ENCODE results near the gene SPAG16. TPM values are rescaled to one million over a fixed set of nuclear protein-coding genes. Genes with fewer than 3 reads are reported as not detected.

The SPAG16 gene
- total RNA-seq, 1 experiment from 2014 or later = 13.0 TPM

- POLR2A ChIA-PET = interaction anchor here (0.7 kb wide), 1 partner anchor 15 kb away, joined by 6 read pairs; no protein-coding TSS in a partner anchor
- ATAC-seq (no peak), DNase-seq (ENCODE audit: low read depth, low spot score) (no peak)
- Histone ChIP-seq H3K27me3 (ENCODE audit: control insufficient read depth, insufficient read depth, low read length) (no peaks in the 10 kb centered on the region), H3K4me3 (ENCODE audit: low read depth in 2 of 2, low read length in 2 of 2) (no peak overlapping the region), H3K36me3 (ENCODE audit: control insufficient read depth, insufficient read depth, low read length) (no peaks in the 10 kb centered on the region), H3K27ac (ENCODE audit: low read length) (no peak overlapping the region), H3K4me1 (ENCODE audit: control insufficient read depth, insufficient read depth, low read length) (no peaks in the 10 kb centered on the region), H3K9me3 (ENCODE audit: control insufficient read depth, insufficient read depth, low read depth, low read length) (0 out of 2 replicates have a peak, but pooled peaks cover 4% of the 10 kb centered on the region)
- intact Hi-C loops (cut with micrococcal nuclease; ENCODE audit: unreplicated experiment) = no loop called here
- CTCF ChIA-PET = no interaction called here
- in situ Hi-C loops (cut with HindIII; ENCODE audit: low pct_unique_long_range_greater_than_20kb, low sequenced_read_pairs) = no loop called here
- TF ChIP-seq CTCF (IDR thresholded peaks at IDR 0.05) = no peak
- TF ChIP-seq SIN3A (IDR thresholded peaks at IDR 0.05; ENCODE audit: borderline replicate concordance, insufficient read depth, low read depth, low read length) = no peak
- TF ChIP-seq TCF7L2 (IDR thresholded peaks at IDR 0.05; ENCODE audit: low read depth, low read length) = no peak
- no peak for TF ChIP-seq REST (IDR thresholded peaks at IDR 0.05; ENCODE audit: insufficient read depth in 1 of 2, low read depth in 2 of 2, low read length in 1 of 2)
- no peak for TF ChIP-seq POLR2AphosphoS5 (IDR thresholded peaks at IDR 0.05; ENCODE audit: low read depth, low read length)
- BruUV-seq (replicated peaks) = no TSS peak
Measured at GRCh38 chr2:214297423-214297822, 1013.2 kb downstream of the SPAG16 start.

GRCh38 chr2:214310319-214310718 lies 1026.1 kb downstream of the SPAG16 start:
- CTCF ChIA-PET = no interaction called here
- H3K27me3 ChIP-seq (ENCODE audit: control insufficient read depth, insufficient read depth, low read length) = no peaks in the 10 kb centered on the region
- POLR2A ChIA-PET = no interaction called here
- peak; percentile 32; the same call in 1 of the 2 replicates for TF ChIP-seq CTCF (IDR thresholded peaks at IDR 0.05)
- no peak for TF ChIP-seq REST (IDR thresholded peaks at IDR 0.05; ENCODE audit: insufficient read depth in 1 of 2, low read depth in 2 of 2, low read length in 1 of 2)
- no peak for TF ChIP-seq SIN3A (IDR thresholded peaks at IDR 0.05; ENCODE audit: borderline replicate concordance, insufficient read depth, low read depth, low read length)
- no peak for TF ChIP-seq TCF7L2 (IDR thresholded peaks at IDR 0.05; ENCODE audit: low read depth, low read length)
- no peak for TF ChIP-seq POLR2AphosphoS5 (IDR thresholded peaks at IDR 0.05; ENCODE audit: low read depth, low read length)
- no peak overlapping the region for H3K27ac ChIP-seq (ENCODE audit: low read length)
- H3K9me3 ChIP-seq (ENCODE audit: control insufficient read depth, insufficient read depth, low read depth, low read length) = no peaks in the 10 kb centered on the region
- BruUV-seq (replicated peaks) = no TSS peak
- intact Hi-C loops (cut with micrococcal nuclease; ENCODE audit: unreplicated experiment) = no loop called here
- no peaks in the 10 kb centered on the region for H3K4me1 ChIP-seq (ENCODE audit: control insufficient read depth, insufficient read depth, low read length)
- H3K4me3 ChIP-seq (ENCODE audit: low read depth in 2 of 2, low read length in 2 of 2) = no peak overlapping the region
- H3K36me3 ChIP-seq (ENCODE audit: control insufficient read depth, insufficient read depth, low read length) = no peaks in the 10 kb centered on the region
- ATAC-seq (no peak), DNase-seq (ENCODE audit: low read depth, low spot score) (no peak)
- in situ Hi-C loops (cut with HindIII; ENCODE audit: low pct_unique_long_range_greater_than_20kb, low sequenced_read_pairs) = no loop called here

Data from Panc1 (cell line).